GM11168 (cell line): ENCODE results near the gene FAM83F.

Experiments
- in situ Hi-C: fragments of 300-500 bp; cut with MboI; formaldehyde crosslinking; loops from one replicate; pipeline ENCODE4 v1.12.0; 2022; ENCODE audit warnings: low sequenced_read_pairs; ENCODE audit not compliant: unreplicated experiment

FAM83F gene

GRCh38 chr22:40009951-40010671 lies 15.4 kb downstream of the FAM83F start:
- in situ Hi-C loops: loop anchor here (10.0 kb wide), 1 partner anchor 85 kb away; no protein-coding TSS in a partner anchor

GRCh38 chr22:40010746-40011145 lies 16.0 kb downstream of the FAM83F start:
- in situ Hi-C loops: loop anchor here (10.0 kb wide), 1 partner anchor 86 kb away; no protein-coding TSS in a partner anchor

- in situ Hi-C loops: loop anchor here (10.0 kb wide), 1 partner anchor 90 kb away; no protein-coding TSS in a partner anchor
These were observed 20.0 kb downstream of the FAM83F start for GRCh38 chr22:40014667-40015248.

GRCh38 chr22:40015358-40015976 lies 20.7 kb downstream of the FAM83F start:
- in situ Hi-C loops: loop anchor here (10.0 kb wide), 1 partner anchor 91 kb away; no protein-coding TSS in a partner anchor

GRCh38 chr22:40018051-40018450 lies 23.3 kb downstream of the FAM83F start:
- in situ Hi-C loops: loop anchor here (10.0 kb wide), 1 partner anchor 93 kb away; no protein-coding TSS in a partner anchor

- in situ Hi-C loops: loop anchor here (10.0 kb wide), 1 partner anchor 94 kb away; no protein-coding TSS in a partner anchor
These were observed 24.3 kb downstream of the FAM83F start for GRCh38 chr22:40019100-40019499.

- in situ Hi-C loops: loop anchor here (10.0 kb wide), 1 partner anchor 396 kb away; no protein-coding TSS in a partner anchor
These were observed 26.2 kb downstream of the FAM83F start for GRCh38 chr22:40020956-40021355.

- in situ Hi-C loops: loop anchor here (10.0 kb wide), 1 partner anchor 397 kb away; no protein-coding TSS in a partner anchor
These were observed 26.7 kb downstream of the FAM83F start for GRCh38 chr22:40021401-40022000.

GRCh38 chr22:40022536-40023240 lies 27.9 kb downstream of the FAM83F start:
- in situ Hi-C loops: loop anchor here (10.0 kb wide), 1 partner anchor 398 kb away; no protein-coding TSS in a partner anchor

GRCh38 chr22:40023341-40023841 lies 28.6 kb downstream of the FAM83F start:
- in situ Hi-C loops: loop anchor here (10.0 kb wide), 1 partner anchor 399 kb away; no protein-coding TSS in a partner anchor

GRCh38 chr22:40024201-40025061 lies 29.7 kb downstream of the FAM83F start:
- in situ Hi-C loops: loop anchor here (10.0 kb wide), 1 partner anchor 400 kb away; no protein-coding TSS in a partner anchor

- in situ Hi-C loops: loop anchor here (10.0 kb wide), 1 partner anchor 400 kb away; no protein-coding TSS in a partner anchor
These were observed 30.3 kb downstream of the FAM83F start for GRCh38 chr22:40025062-40025379.

GRCh38 chr22:40025856-40026255 lies 31.1 kb downstream of the FAM83F start:
- in situ Hi-C loops: loop anchor here (10.0 kb wide), 1 partner anchor 401 kb away; no protein-coding TSS in a partner anchor

GRCh38 chr22:40026641-40027040 lies 31.9 kb downstream of the FAM83F start:
- in situ Hi-C loops: loop anchor here (10.0 kb wide), 1 partner anchor 402 kb away; no protein-coding TSS in a partner anchor

GRCh38 chr22:40027191-40028097 lies 32.7 kb downstream of the FAM83F start:
- in situ Hi-C loops: loop anchor here (10.0 kb wide), 1 partner anchor 403 kb away; no protein-coding TSS in a partner anchor

- in situ Hi-C loops: loop anchor here (10.0 kb wide), 1 partner anchor 403 kb away; no protein-coding TSS in a partner anchor
These were observed 33.3 kb downstream of the FAM83F start for GRCh38 chr22:40028098-40028425.

- in situ Hi-C loops: loop anchor here (10.0 kb wide), 1 partner anchor 405 kb away; no protein-coding TSS in a partner anchor
These were observed 34.6 kb downstream of the FAM83F start for GRCh38 chr22:40029189-40029890.
